SU-DHL-6 (cell line): Measurements from ENCODE around the gene TBRG1.

Experiments
- CTCF ChIP-seq: fragments of 200-600 bp; sonication (generic); IDR thresholded peaks from one replicate; pipeline ENCODE4 v1.5.1; 2017; ENCODE audit warnings: antibody characterized with exemption, mild to moderate bottlenecking, low read length, moderate library complexity; ENCODE audit not compliant: insufficient read depth, poor library complexity, severe bottlenecking
- EZH2phosphoT487 ChIP-seq: fragments of 200-600 bp; sonication (generic), shearing (Covaris generic); conservative IDR thresholded peaks from 2 replicates; pipeline ENCODE4 v1.6.1; 2018; ENCODE audit warnings: mild to moderate bottlenecking, antibody characterized with exemption, low read length, moderate library complexity, mixed read lengths

GRCh38 chr11:124672536-124673215, 50.0 kb downstream of the TBRG1 start:
- TF ChIP-seq CTCF = no peak
- no peak for TF ChIP-seq EZH2phosphoT487
